Endometrial microvascular endothelial cells (primary cell): ENCODE data around the gene DGKB. TPM values are rescaled to one million over a fixed set of nuclear protein-coding genes. Genes with fewer than 3 reads are reported as not detected.

Experiments
- in situ Hi-C: cut with HindIII; loops from 2 replicates; pipeline ENCODE4 v1.10.0; 2017; ENCODE audit warnings: low sequenced_read_pairs, low pct_unique_long_range_greater_than_20kb; ENCODE audit errors: inconsistent ontology term
- total RNA-seq: library from RNA; depleted of rRNA; stranded (reverse); fragments of >200 nt; gene quantifications from one replicate; pipeline ENCODE4 v1.2.3, GENCODE V29; 2015; ENCODE audit errors: inconsistent ontology term

DGKB gene
- total RNA-seq, 1 donor from 2014 or later, result not detected

DNA sequence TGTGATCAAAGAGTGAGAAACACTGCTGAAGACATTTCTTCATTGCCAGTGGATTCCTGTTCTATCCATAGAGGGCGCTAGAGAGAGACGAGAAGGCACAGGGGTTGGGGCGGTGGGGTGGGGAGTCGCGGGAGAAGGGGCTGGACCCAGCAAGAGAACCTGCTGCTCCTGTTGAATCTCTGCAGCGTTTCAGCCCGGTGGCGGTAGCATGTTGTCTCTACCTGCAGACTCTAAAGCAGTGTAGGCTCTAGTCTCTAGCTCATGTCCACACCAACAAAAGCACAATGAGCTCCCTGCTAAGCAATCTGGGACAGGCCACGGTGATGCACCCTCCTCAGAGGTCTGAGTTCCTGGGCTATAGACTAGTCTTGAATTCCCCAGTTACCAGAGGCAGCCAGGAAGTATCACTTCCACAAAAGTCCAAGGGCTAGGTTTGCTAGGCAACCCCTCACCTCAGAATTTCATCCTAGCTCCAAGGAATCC, 167.7 kb downstream of the DGKB start:
- in situ Hi-C loops, result no loop called here

DNA sequence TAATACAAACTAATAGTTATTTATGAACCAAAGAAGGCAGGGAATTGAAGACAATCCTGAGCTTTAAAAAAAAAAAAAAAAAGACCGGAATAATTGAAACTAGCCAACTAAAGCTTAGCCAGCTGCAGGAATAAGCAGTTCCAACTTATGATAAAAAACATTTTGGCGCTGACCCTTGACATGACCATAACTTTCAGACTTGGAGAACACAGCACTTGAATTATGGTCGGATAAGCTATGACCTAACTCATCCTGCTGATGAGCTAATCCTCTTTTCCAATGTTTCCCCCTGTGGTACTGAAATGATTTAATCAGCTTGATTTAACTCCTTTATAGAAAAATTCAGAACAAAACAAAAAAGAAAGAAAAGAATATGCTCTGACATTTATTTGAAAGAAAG, 181.8 kb downstream of the DGKB start:
- in situ Hi-C loops, result no loop called here

DNA sequence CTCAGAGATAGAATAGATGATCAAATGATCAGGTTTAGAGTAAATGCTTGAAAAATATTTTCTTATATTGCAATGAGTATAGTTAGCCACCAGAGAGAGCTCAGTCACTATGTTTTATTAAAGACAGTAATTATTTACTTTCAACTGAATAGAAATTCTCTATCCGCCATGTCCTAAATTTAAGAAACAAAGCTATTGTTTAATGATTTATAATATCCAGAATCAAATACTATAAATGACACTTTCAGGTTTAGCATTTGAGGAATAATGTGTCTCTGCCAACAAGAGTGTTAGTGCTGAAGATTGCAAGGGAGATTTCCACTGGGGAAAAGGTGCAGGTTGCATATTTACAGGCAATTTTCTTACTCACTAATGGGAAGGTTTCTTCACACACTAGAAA, 184.7 kb downstream of the DGKB start:
- in situ Hi-C loops, result no loop called here

GRCh38 chr7:14717169-14717568, 185.4 kb downstream of the DGKB start:
- in situ Hi-C loops, result no loop called here

DNA sequence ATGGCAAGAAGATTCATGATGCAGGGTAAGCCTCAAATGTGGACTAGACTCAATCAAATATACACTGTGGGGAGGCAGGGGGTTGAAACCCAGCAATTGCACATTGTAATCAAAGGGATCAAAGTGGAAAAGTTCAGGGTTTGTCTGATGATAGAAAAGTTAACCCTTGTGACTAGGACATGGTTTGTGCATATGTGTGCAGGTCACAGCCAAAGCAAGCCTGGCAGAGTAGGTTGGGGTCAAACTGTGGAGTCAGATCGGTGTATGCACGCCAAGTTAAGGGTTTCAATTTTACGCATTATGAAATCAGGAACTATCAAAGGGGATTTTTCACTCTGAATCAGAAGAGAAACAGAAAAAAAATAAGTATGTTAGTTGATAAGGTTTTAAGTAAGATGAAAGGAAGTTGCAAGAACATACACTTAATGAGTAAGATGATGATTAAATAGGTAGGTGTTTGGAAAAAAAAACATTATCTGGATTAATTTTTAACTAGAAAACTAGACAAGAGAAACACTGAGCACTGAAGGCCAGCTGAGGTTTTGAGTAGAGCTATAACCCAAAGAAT, 188.3 kb downstream of the DGKB start:
- in situ Hi-C loops, result no loop called here

- in situ Hi-C loops, result no loop called here
Observed at GRCh38 chr7:14698239-14698638, 204.3 kb downstream of the DGKB start.

GRCh38 chr7:14697684-14698083, 204.9 kb downstream of the DGKB start:
- in situ Hi-C loops, result no loop called here

GRCh38 chr7:14691597-14692203, 210.9 kb downstream of the DGKB start:
- in situ Hi-C loops, result no loop called here

- in situ Hi-C loops, result no loop called here
Observed at GRCh38 chr7:14691034-14691433, 211.5 kb downstream of the DGKB start.

DNA sequence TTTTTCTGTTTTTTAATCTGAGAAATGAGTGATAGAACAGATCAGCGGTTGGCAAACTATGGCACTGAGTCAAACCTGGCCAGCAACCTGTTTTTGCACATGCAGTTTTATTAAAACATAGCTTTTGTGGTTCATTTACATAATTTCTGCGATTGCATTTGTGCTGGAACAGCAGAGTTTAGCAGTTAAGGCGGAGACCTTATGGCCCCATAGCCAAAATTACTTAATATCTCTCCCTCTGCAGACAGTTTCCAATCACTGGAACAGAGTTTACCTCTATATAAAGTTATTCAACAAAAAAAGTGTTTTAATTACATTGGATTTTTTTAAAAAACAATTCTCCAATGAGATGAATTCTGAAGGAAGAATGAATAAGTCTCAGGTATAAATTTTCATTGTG, 212.1 kb downstream of the DGKB start:
- in situ Hi-C loops, result no loop called here

GRCh38 chr7:14690075-14690474, 212.5 kb downstream of the DGKB start:
- in situ Hi-C loops, result no loop called here

- in situ Hi-C loops, result no loop called here
Observed at GRCh38 chr7:14688208-14688607, 214.3 kb downstream of the DGKB start.

GRCh38 chr7:14687777-14688176, 214.8 kb downstream of the DGKB start:
- in situ Hi-C loops, result no loop called here

- in situ Hi-C loops, result no loop called here
Observed at GRCh38 chr7:14687241-14687640, 215.3 kb downstream of the DGKB start.

- in situ Hi-C loops, result no loop called here
Observed at GRCh38 chr7:14685167-14685566, 217.4 kb downstream of the DGKB start.

DNA sequence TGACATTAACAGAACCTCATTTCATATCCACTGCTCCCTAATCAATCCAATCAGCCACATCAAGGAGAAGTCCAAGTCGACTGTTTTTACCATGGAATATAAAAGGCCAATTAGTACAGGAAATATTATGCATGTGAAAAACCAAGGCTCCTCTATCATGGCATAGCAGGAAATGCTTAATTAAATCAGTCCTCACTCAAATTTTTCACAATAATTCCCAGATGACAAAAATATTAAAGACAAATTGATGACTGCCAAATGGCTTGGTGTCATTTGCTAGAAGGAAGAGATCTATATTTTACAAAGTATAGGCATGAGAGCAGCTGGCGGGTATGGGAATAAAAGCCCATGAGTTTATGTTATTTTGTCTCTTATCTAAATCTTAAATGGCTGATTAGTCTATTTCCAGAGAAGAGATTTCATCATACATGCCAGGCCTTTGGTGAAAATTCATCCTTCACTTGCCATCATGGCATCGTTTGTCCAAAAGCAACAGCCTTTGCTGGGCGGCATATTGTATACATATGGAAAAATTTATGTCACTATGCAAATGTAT, 219.6 kb downstream of the DGKB start:
- in situ Hi-C loops, result no loop called here

DNA sequence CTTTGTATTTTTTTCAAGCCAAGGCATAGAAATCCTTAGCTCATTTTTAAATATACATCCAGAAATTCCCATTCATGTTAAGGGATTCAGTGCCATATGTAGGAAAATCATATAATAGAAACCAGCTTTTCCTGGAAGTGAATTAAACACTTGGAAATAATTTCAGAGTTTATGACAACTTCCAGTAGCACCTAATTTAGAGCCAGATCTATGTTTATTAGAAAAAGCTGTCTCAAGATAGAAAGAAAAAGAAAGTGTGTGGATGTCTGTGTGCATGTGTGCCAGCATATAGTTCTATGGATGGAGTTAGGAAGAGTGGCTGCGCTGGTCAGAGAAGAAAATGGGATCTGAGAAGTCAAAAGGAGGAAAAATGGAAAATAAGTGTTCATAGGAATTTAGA, 225.7 kb downstream of the DGKB start:
- in situ Hi-C loops, result no loop called here

- in situ Hi-C loops, result no loop called here
Observed at GRCh38 chr7:14673202-14673601, 229.3 kb downstream of the DGKB start.

GRCh38 chr7:14666913-14667312, 235.6 kb downstream of the DGKB start:
- in situ Hi-C loops, result no loop called here

GRCh38 chr7:14666304-14666703, 236.2 kb downstream of the DGKB start:
- in situ Hi-C loops, result no loop called here

DNA sequence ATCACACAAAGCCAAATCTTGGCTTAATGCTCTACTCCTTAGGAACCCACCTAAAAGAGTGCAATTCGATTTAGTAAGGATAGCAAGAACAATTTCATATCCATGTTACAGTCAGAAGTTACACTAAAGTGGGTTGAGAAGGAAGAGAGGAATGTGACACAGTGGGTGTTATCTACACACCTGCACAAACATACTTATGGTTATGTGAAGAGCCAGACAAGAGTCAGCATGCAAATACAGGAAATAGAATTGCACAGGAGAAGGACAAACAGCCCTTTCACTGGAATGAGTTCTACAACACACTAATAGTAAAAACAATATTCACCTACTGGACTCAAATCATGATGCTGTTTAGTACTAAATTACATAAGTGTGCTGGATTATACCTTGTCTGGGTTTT, 262.8 kb downstream of the DGKB start:
- in situ Hi-C loops, result no loop called here
